CD4-positive, alpha-beta T cell treated with Interleukin-17A for 1 hour (primary cell): ENCODE measurements around the gene CHRNB1.
"Not testable (repeated sequence)": the region's sequence is repeated elsewhere in the genome, so short reads cannot be mapped to it uniquely, and the experiment has no call there.

Source experiments
- DNase-seq: peaks from one replicate; pipeline ENCODE4 v3.0.0-alpha.2; 2020

The CHRNB1 gene

GRCh38 chr17:7468804-7469389 is 24.0 kb downstream of the CHRNB1 start:
- DNase-seq, result no peak

- not testable (repeated sequence) for DNase-seq
These were observed 25.0 kb downstream of the CHRNB1 start for GRCh38 chr17:7469843-7470242.

- DNase-seq, result not testable (repeated sequence)
These were observed 25.7 kb downstream of the CHRNB1 start for GRCh38 chr17:7470457-7470973.

GRCh38 chr17:7471729-7472128 is 26.9 kb downstream of the CHRNB1 start:
- DNase-seq, result no peak

GRCh38 chr17:7474767-7475166 is 29.9 kb downstream of the CHRNB1 start:
- DNase-seq, result not testable (repeated sequence)

- peak; percentile 42 for DNase-seq
These were observed 31.0 kb downstream of the CHRNB1 start for GRCh38 chr17:7475764-7476422.

GRCh38 chr17:7476494-7476893 is 31.6 kb downstream of the CHRNB1 start:
- DNase-seq, result no peak

GRCh38 chr17:7476951-7477350 is 32.1 kb downstream of the CHRNB1 start:
- DNase-seq, result no peak

- no peak for DNase-seq
These were observed 32.8 kb downstream of the CHRNB1 start for GRCh38 chr17:7477392-7478275.

GRCh38 chr17:7478276-7479212 is 33.7 kb downstream of the CHRNB1 start:
- peak; percentile 85 for DNase-seq

- DNase-seq, result peak; percentile 76
These were observed 34.6 kb downstream of the CHRNB1 start, which contains the start of gene ZBTB4 for GRCh38 chr17:7479213-7480088. Gene ZBTB4, minus strand, starts transcription at chr17:7479631. Its CDS starts 12,830 bp downstream, at chr17:7466801.

- no peak for DNase-seq
These were observed 35.2 kb downstream of the CHRNB1 start for GRCh38 chr17:7480089-7480384.

GRCh38 chr17:7481275-7481674 is 36.4 kb downstream of the CHRNB1 start, which contains the start of gene SLC35G6:
Gene SLC35G6, plus strand, starts transcription at chr17:7481446. Its CDS starts 71 bp downstream, at chr17:7481517.
- not testable (repeated sequence) for DNase-seq

- not testable (repeated sequence) for DNase-seq
These were observed 37.2 kb downstream of the CHRNB1 start for GRCh38 chr17:7481842-7482741.

- DNase-seq, result not testable (repeated sequence)
These were observed 37.9 kb downstream of the CHRNB1 start for GRCh38 chr17:7482742-7483088.

- DNase-seq, result peak; percentile 96
These were observed 38.6 kb downstream of the CHRNB1 start for GRCh38 chr17:7483255-7484066.

GRCh38 chr17:7484067-7484918 is 39.4 kb downstream of the CHRNB1 start, which contains the start of gene POLR2A:
Gene POLR2A, plus strand, starts transcription at chr17:7484366.
- DNase-seq, result peak; percentile 99

- no peak for DNase-seq
These were observed 40.1 kb downstream of the CHRNB1 start for GRCh38 chr17:7484919-7485377.
